Activated naive CD8-positive, alpha-beta T cell treated with anti-CD3 and anti-CD28 coated beads, Interleukin-2, amount 10 ng/mL, durations not matched to agents 7 days and 5 days (primary cell): Measurements from ENCODE around the gene BMP10. TPM values are rescaled to one million over a fixed set of nuclear protein-coding genes. Genes with fewer than 3 reads are reported as not detected.
A peak's percentile ranks its signal among the peaks of the same experiment; 100 is the strongest.
"Not testable (repeated sequence)": the region's sequence is repeated elsewhere in the genome, so short reads cannot be mapped to it uniquely, and the experiment has no call there.

Experiments used
- ATAC-seq: fragments of 150-1000 bp; cut with Tn5 transposase; one replicate; pipeline ENCODE4 v1.10.0; 2021; ENCODE audit warnings: low read depth, moderate library complexity
- POLR2A ChIA-PET: fragments of 350-600 bp; sonication (Branson Sonifier 250); formaldehyde crosslinking; loops from one replicate; lab custom pipeline; 2021; ENCODE audit warnings: antibody characterized with exemption; lab: Charles Lee
- DNase-seq: peaks from one replicate; pipeline ENCODE4 v3.0.0; 2021
- H3K27ac Mint-ChIP-seq: one replicate; pipeline ENCODE4 v1.8.0; 2022; ENCODE audit warnings: mild to moderate bottlenecking, mixed read lengths
- H3K27me3 Mint-ChIP-seq: one replicate; pipeline ENCODE4 v1.8.0; 2022; ENCODE audit warnings: mild to moderate bottlenecking, moderate library complexity, mixed read lengths
- H3K36me3 Mint-ChIP-seq: one replicate; pipeline ENCODE4 v1.8.0; 2021; ENCODE audit warnings: mild to moderate bottlenecking, mixed read lengths
- H3K4me1 Mint-ChIP-seq: one replicate; pipeline ENCODE4 v1.8.0; 2021; ENCODE audit warnings: mixed read lengths
- H3K4me3 Mint-ChIP-seq: one replicate; pipeline ENCODE4 v1.8.0; 2022; ENCODE audit warnings: mild to moderate bottlenecking, moderate library complexity, mixed read lengths
- H3K9me3 Mint-ChIP-seq: one replicate; pipeline ENCODE4 v1.8.0; 2021; ENCODE audit warnings: mixed read lengths
- total RNA-seq, 2 experiments: library from RNA; stranded (reverse); gene quantifications; one replicate each; pipeline ENCODE4 v1.2.3, GENCODE V29; 2021

The BMP10 gene
- total RNA-seq, 2 experiments from 2014 or later: not detected

GRCh38 chr2:68908392-68908970 is 37.3 kb upstream of the BMP10 start:
- H3K27me3 Mint-ChIP-seq: no peaks in the 10 kb centered on the region
- H3K27ac Mint-ChIP-seq: peak overlapping the region; percentile 78
- peaks cover 2% of the 10 kb centered on the region for H3K9me3 Mint-ChIP-seq
- peak; percentile 69 for DNase-seq
- H3K36me3 Mint-ChIP-seq: no peaks in the 10 kb centered on the region
- peak; percentile 95 for ATAC-seq
- H3K4me3 Mint-ChIP-seq: peak overlapping the region; percentile 66
- POLR2A ChIA-PET: interaction anchor here (0.6 to 2.2 kb wide), 13 partner anchors 9 to 442 kb away, joined by 3 to 9 read pairs (median 4); partner anchors contain the start of genes APLF, ARHGAP25 and FBXO48
- H3K4me1 Mint-ChIP-seq: peaks cover 32% of the 10 kb centered on the region

- Mint-ChIP-seq H3K27me3 (peaks cover 2% of the 10 kb centered on the region), H3K4me3 (peak overlapping the region; percentile 66), H3K36me3 (peaks cover 3% of the 10 kb centered on the region), H3K9me3 (peaks cover 2% of the 10 kb centered on the region), H3K27ac (peak overlapping the region; percentile 78), H3K4me1 (peaks cover 32% of the 10 kb centered on the region)
- DNase-seq (no peak), ATAC-seq (no peak)
- POLR2A ChIA-PET: interaction anchor here (0.6 to 2.2 kb wide), 14 partner anchors 8 to 441 kb away, joined by 3 to 9 read pairs (median 4); partner anchors contain the start of genes APLF, ARHGAP25 and FBXO48
Observed at GRCh38 chr2:68907920-68908253, 36.7 kb upstream of the BMP10 start.

- peaks cover 4% of the 10 kb centered on the region for H3K9me3 Mint-ChIP-seq
- peaks cover 5% of the 10 kb centered on the region for H3K27me3 Mint-ChIP-seq
- H3K27ac Mint-ChIP-seq: peak overlapping the region; percentile 78
- H3K4me3 Mint-ChIP-seq: peak overlapping the region; percentile 66
- ATAC-seq: no peak
- H3K36me3 Mint-ChIP-seq: peaks cover 8% of the 10 kb centered on the region
- H3K4me1 Mint-ChIP-seq: peaks cover 32% of the 10 kb centered on the region
- POLR2A ChIA-PET: interaction anchor here (0.6 to 2.2 kb wide), 10 partner anchors 8 to 441 kb away, joined by 3 to 9 read pairs (median 4); partner anchors contain the start of genes APLF, ARHGAP25 and FBXO48
- DNase-seq: no peak
Observed at GRCh38 chr2:68907232-68907919, 36.2 kb upstream of the BMP10 start.

GRCh38 chr2:68906716-68907115 is 35.5 kb upstream of the BMP10 start:
- H3K36me3 Mint-ChIP-seq: peaks cover 13% of the 10 kb centered on the region
- H3K27me3 Mint-ChIP-seq: peaks cover 10% of the 10 kb centered on the region

GRCh38 chr2:68905116-68905515 is 33.9 kb upstream of the BMP10 start:
- peaks cover 17% of the 10 kb centered on the region for H3K36me3 Mint-ChIP-seq
- DNase-seq (no peak), ATAC-seq (no peak)
- H3K27ac Mint-ChIP-seq: no peak overlapping the region
- peaks cover 10% of the 10 kb centered on the region for H3K27me3 Mint-ChIP-seq
- H3K9me3 Mint-ChIP-seq: peaks cover 12% of the 10 kb centered on the region
- POLR2A ChIA-PET: no interaction called here
- H3K4me1 Mint-ChIP-seq: peaks cover 25% of the 10 kb centered on the region
- no peak overlapping the region for H3K4me3 Mint-ChIP-seq

More at GRCh38 chr2:68906716-68907115, 35.5 kb upstream of the BMP10 start:
- no peak for ATAC-seq
- POLR2A ChIA-PET: interaction anchor here (0.6 to 2.2 kb wide), 3 partner anchors 77 to 440 kb away, joined by 3 to 8 read pairs (median 7); partner anchors contain the start of genes APLF and FBXO48
- H3K27ac Mint-ChIP-seq: peak overlapping the region; percentile 43
- peaks cover 32% of the 10 kb centered on the region for H3K4me1 Mint-ChIP-seq
- H3K4me3 Mint-ChIP-seq: no peak overlapping the region
- no peak for DNase-seq
- peaks cover 8% of the 10 kb centered on the region for H3K9me3 Mint-ChIP-seq

GRCh38 chr2:68901561-68901960 is 30.4 kb upstream of the BMP10 start:
- Mint-ChIP-seq H3K27ac (no peak overlapping the region), H3K9me3 (peaks cover 15% of the 10 kb centered on the region), H3K4me3 (no peak overlapping the region), H3K36me3 (peaks cover 17% of the 10 kb centered on the region), H3K27me3 (peaks cover 10% of the 10 kb centered on the region), H3K4me1 (no peaks in the 10 kb centered on the region)
- POLR2A ChIA-PET: no interaction called here
- DNase-seq (no peak), ATAC-seq (no peak)

- Mint-ChIP-seq H3K4me1 (no peaks in the 10 kb centered on the region), H3K4me3 (no peak overlapping the region), H3K9me3 (peaks cover 15% of the 10 kb centered on the region), H3K27ac (no peak overlapping the region), H3K36me3 (peaks cover 17% of the 10 kb centered on the region), H3K27me3 (peaks cover 10% of the 10 kb centered on the region)
- no peak for DNase-seq
- no peak for ATAC-seq
- POLR2A ChIA-PET: no interaction called here
Observed at GRCh38 chr2:68901199-68901514, 30.0 kb upstream of the BMP10 start.

- no peak for ATAC-seq
- peaks cover 18% of the 10 kb centered on the region for H3K9me3 Mint-ChIP-seq
- peaks cover 13% of the 10 kb centered on the region for H3K27me3 Mint-ChIP-seq
Observed at GRCh38 chr2:68900496-68901198, 29.4 kb upstream of the BMP10 start.

GRCh38 chr2:68895981-68896380 is 24.8 kb upstream of the BMP10 start:
- peaks cover 13% of the 10 kb centered on the region for H3K9me3 Mint-ChIP-seq
- ATAC-seq, H3K4me3 Mint-ChIP-seq, H3K27me3 Mint-ChIP-seq, POLR2A ChIA-PET, H3K4me1 Mint-ChIP-seq, DNase-seq, H3K27ac Mint-ChIP-seq, H3K36me3 Mint-ChIP-seq: not testable (repeated sequence)

More at GRCh38 chr2:68900496-68901198, 29.4 kb upstream of the BMP10 start:
- DNase-seq: no peak
- no peak overlapping the region for H3K4me3 Mint-ChIP-seq
- POLR2A ChIA-PET: no interaction called here
- H3K27ac Mint-ChIP-seq: no peak overlapping the region
- peaks cover 22% of the 10 kb centered on the region for H3K36me3 Mint-ChIP-seq
- no peaks in the 10 kb centered on the region for H3K4me1 Mint-ChIP-seq

- H3K9me3 Mint-ChIP-seq: peaks cover under 1% of the 10 kb centered on the region
- H3K4me1 Mint-ChIP-seq: peaks cover 4% of the 10 kb centered on the region
Observed at GRCh38 chr2:68889500-68889899, 18.3 kb upstream of the BMP10 start.

GRCh38 chr2:68889021-68889420 is 17.8 kb upstream of the BMP10 start:
- Mint-ChIP-seq H3K36me3 (no peaks in the 10 kb centered on the region), H3K27me3 (peaks cover 10% of the 10 kb centered on the region), H3K27ac (no peak overlapping the region), H3K9me3 (no peaks in the 10 kb centered on the region), H3K4me1 (peaks cover 4% of the 10 kb centered on the region), H3K4me3 (no peak overlapping the region)
- POLR2A ChIA-PET: no interaction called here
- no peak for ATAC-seq
- no peak for DNase-seq

More at GRCh38 chr2:68889500-68889899, 18.3 kb upstream of the BMP10 start:
- no peak for ATAC-seq
- POLR2A ChIA-PET: no interaction called here
- Mint-ChIP-seq H3K27ac (no peak overlapping the region), H3K36me3 (no peaks in the 10 kb centered on the region), H3K4me3 (no peak overlapping the region), H3K27me3 (peaks cover 10% of the 10 kb centered on the region)
- no peak for DNase-seq

GRCh38 chr2:68888038-68888704 is 17.0 kb upstream of the BMP10 start:
- POLR2A ChIA-PET: no interaction called here
- ATAC-seq (no peak), DNase-seq (no peak)
- peaks cover 2% of the 10 kb centered on the region for H3K4me1 Mint-ChIP-seq
- H3K4me3 Mint-ChIP-seq: no peak overlapping the region
- no peak overlapping the region for H3K27ac Mint-ChIP-seq
- H3K9me3 Mint-ChIP-seq: no peaks in the 10 kb centered on the region
- peaks cover 10% of the 10 kb centered on the region for H3K27me3 Mint-ChIP-seq
- no peaks in the 10 kb centered on the region for H3K36me3 Mint-ChIP-seq

GRCh38 chr2:68885811-68886075 is 14.5 kb upstream of the BMP10 start:
- DNase-seq (no peak), ATAC-seq (no peak)
- H3K4me3 Mint-ChIP-seq: no peak overlapping the region
- no peaks in the 10 kb centered on the region for H3K4me1 Mint-ChIP-seq
- no peaks in the 10 kb centered on the region for H3K36me3 Mint-ChIP-seq
- no peaks in the 10 kb centered on the region for H3K9me3 Mint-ChIP-seq
- POLR2A ChIA-PET: no interaction called here
- peaks cover 18% of the 10 kb centered on the region for H3K27me3 Mint-ChIP-seq
- H3K27ac Mint-ChIP-seq: no peak overlapping the region
